HCT116 (cell line): ENCODE data around the gene CROT. TPM values are rescaled to one million over a fixed set of nuclear protein-coding genes. Genes with fewer than 3 reads are reported as not detected.

Experiments
- ATAC-seq: fragments of 200-7000 bp; cut with Tn5 transposase; 2 replicates; pipeline ENCODE4 v1.9.1; 2020; ENCODE audit warnings: mild to moderate bottlenecking, moderate library complexity
- BruUV-seq: library from RNA; stranded (reverse); fragments of 400-500 nt; replicated peaks from 2 replicates; lab custom pipeline; 2021; lab: Mats Ljungman, UMichigan
- CTCF ChIA-PET: fragments of 300-600 bp; sonication (Branson Sonifier 250); formaldehyde crosslinking; loops from one replicate; lab custom pipeline; 2021; ENCODE audit warnings: antibody characterized with exemption; lab: Charles Lee
- POLR2A ChIA-PET: fragments of 300-600, 350-600 bp; sonication (Branson Sonifier 250); formaldehyde crosslinking; loops from one replicate; lab custom pipeline; 2021; ENCODE audit warnings: antibody characterized with exemption; lab: Charles Lee
- RAD21 ChIA-PET, 2 experiments: fragments of 300-600 bp; sonication (Branson Sonifier 250); formaldehyde crosslinking; loops; one replicate each; lab custom pipeline; 2023; ENCODE audit warnings: low total read pairs in 2 of 2; ENCODE audit not compliant: uncharacterized antibody in 2 of 2, unreplicated experiment in 2 of 2, low non-redundant PET in 1 of 2; lab: Charles Lee
- DNase-seq: peaks from one replicate; pipeline ENCODE4 v3.0.0-alpha.2; 2010; ENCODE audit warnings: low read depth, low spot score
- H2AFZ ChIP-seq: fragments of 200-600 bp; shearing (Covaris generic), sonication (generic); 2 replicates; pipeline ENCODE4 v1.6.1; 2017; ENCODE audit warnings: low read depth, mixed run types, mixed read lengths, antibody characterized with exemption, low read length; ENCODE audit not compliant: poor library complexity, severe bottlenecking
- H3K27ac ChIP-seq: 2 replicates; pipeline ENCODE4 v1.5.1; 2012; ENCODE audit warnings: low read depth, low read length
- H3K27me3 ChIP-seq: fragments of 200-600 bp; sonication (generic); 2 replicates; pipeline ENCODE4 v1.6.1; 2016; ENCODE audit warnings: mixed run types, low read length, mixed read lengths; ENCODE audit not compliant: insufficient read depth
- H3K36me3 ChIP-seq, 2 experiments: fragments of 200-500 bp in 1 of 2; fragments of 200-600 bp in 1 of 2; sonication (Bioruptor generic) in 1 of 2; sonication (generic) in 1 of 2; 2 replicates each; pipeline versions ENCODE4 v1.5.1 to v1.6.1; 2014 to 2016; ENCODE audit warnings: low read length in 2 of 2, inconsistent platforms in 1 of 2, mixed read lengths in 1 of 2, mixed run types in 1 of 2; ENCODE audit not compliant: insufficient read depth in 2 of 2, control insufficient read depth in 1 of 2
- H3K4me1 ChIP-seq, 2 experiments: fragments of 200-600 bp in 1 of 2; sonication (generic) in 1 of 2; 2 replicates each; pipeline versions ENCODE4 v1.5.1 to v1.6.1; 2012 to 2017; ENCODE audit warnings: low read length in 2 of 2, inconsistent platforms in 1 of 2, mild to moderate bottlenecking in 1 of 2, mixed read lengths in 1 of 2, mixed run types in 1 of 2, moderate library complexity in 1 of 2; ENCODE audit not compliant: insufficient read depth in 2 of 2, control insufficient read depth in 1 of 2
- H3K4me2 ChIP-seq: fragments of 200-600 bp; sonication (generic); 2 replicates; pipeline ENCODE4 v1.6.1; 2017; ENCODE audit warnings: mixed run types, low read length, mixed read lengths
- H3K4me3 ChIP-seq, 2 experiments: fragments of 200-600 bp in 1 of 2; sonication (generic) in 1 of 2; replicated peaks in 1 of 2; 2 replicates each; pipeline ENCODE4 v1.5.1; 2011 to 2016; ENCODE audit warnings: low read length in 2 of 2, control low read depth in 1 of 2, low read depth in 1 of 2, mild to moderate bottlenecking in 1 of 2, mixed read lengths in 1 of 2, mixed run types in 1 of 2
- H3K79me2 ChIP-seq: fragments of 200-600 bp; sonication (generic); 2 replicates; pipeline ENCODE4 v1.6.1; 2017; ENCODE audit warnings: mild to moderate bottlenecking, mixed run types, low read length, moderate library complexity, mixed read lengths; ENCODE audit not compliant: insufficient read depth
- H3K9ac ChIP-seq: fragments of 200-600 bp; sonication (generic); 2 replicates; pipeline ENCODE4 v1.6.1; 2016; ENCODE audit warnings: low read length, mixed read lengths
- H3K9me2 ChIP-seq: fragments of 200-600 bp; sonication (generic), shearing (Covaris generic); 2 replicates; pipeline ENCODE4 v1.6.1; 2017; ENCODE audit warnings: mixed run types, mild to moderate bottlenecking, moderate library complexity; ENCODE audit not compliant: insufficient read depth
- H3K9me3 ChIP-seq, 2 experiments: fragments of 200-500 bp in 1 of 2; fragments of 200-600 bp in 1 of 2; sonication (Bioruptor generic) in 1 of 2; sonication (generic) in 1 of 2; 2 replicates each; pipeline ENCODE4 v1.6.1; 2014 to 2017; ENCODE audit warnings: low read length in 2 of 2, mixed read lengths in 2 of 2, inconsistent platforms in 1 of 2, low read depth in 1 of 2, mild to moderate bottlenecking in 1 of 2, mixed run types in 1 of 2, moderate library complexity in 1 of 2; ENCODE audit not compliant: control insufficient read depth in 1 of 2, insufficient read depth in 1 of 2
- H4K20me1 ChIP-seq: fragments of 200-600 bp; sonication (generic), shearing (Covaris generic); 2 replicates; pipeline ENCODE4 v1.6.1; 2017; ENCODE audit warnings: mixed run types, mild to moderate bottlenecking, moderate library complexity; ENCODE audit not compliant: insufficient read depth
- CBX3 ChIP-seq: IDR thresholded peaks from 2 replicates; pipeline ENCODE4 v1.6.1; 2012; ENCODE audit warnings: low read depth
- CEBPB ChIP-seq: IDR thresholded peaks from 2 replicates; pipeline ENCODE4 v1.6.1; 2012; ENCODE audit warnings: low read depth
- EGR1 ChIP-seq: IDR thresholded peaks from 2 replicates; pipeline ENCODE4 v1.6.1; 2012; ENCODE audit warnings: low read depth
- ELF1 ChIP-seq: IDR thresholded peaks from 2 replicates; pipeline ENCODE4 v1.6.1; 2012; ENCODE audit warnings: low read depth, borderline replicate concordance
- EZH2 ChIP-seq: fragments of 200-600 bp; sonication (generic); IDR thresholded peaks from 2 replicates; pipeline ENCODE4 v1.6.1; 2017; ENCODE audit warnings: antibody characterized with exemption, mixed run types
- POLR2A ChIP-seq: IDR thresholded peaks from 2 replicates; pipeline ENCODE4 v1.7.0; 2011; ENCODE audit warnings: borderline replicate concordance; ENCODE audit not compliant: insufficient read depth, insufficient read length; ENCODE audit errors: extremely low read depth
- POLR2AphosphoS5 ChIP-seq: IDR thresholded peaks from 2 replicates; pipeline ENCODE4 v1.6.1; 2011; ENCODE audit warnings: mild to moderate bottlenecking, low read depth, low read length, moderate library complexity
- REST ChIP-seq: IDR thresholded peaks from 2 replicates; pipeline ENCODE4 v1.6.1; 2012; ENCODE audit warnings: low read depth
- SP1 ChIP-seq: IDR thresholded peaks from 2 replicates; pipeline ENCODE4 v1.6.1; 2012; ENCODE audit warnings: low read depth
- SRF ChIP-seq: IDR thresholded peaks from 2 replicates; pipeline ENCODE4 v1.6.1; 2012; ENCODE audit warnings: low read depth
- TCF7L2 ChIP-seq: IDR thresholded peaks from 2 replicates; pipeline ENCODE4 v1.7.0; 2011; ENCODE audit warnings: borderline replicate concordance, inconsistent platforms; ENCODE audit not compliant: insufficient read depth, insufficient read length; ENCODE audit errors: extremely low read depth
- intact Hi-C: fragments of 100-400 bp; cut with micrococcal nuclease; formaldehyde crosslinking; loops from 2 replicates; pipeline ENCODE4 v1.10.0; 2022
- total RNA-seq: library from RNA; stranded (reverse); gene quantifications from one replicate; pipeline ENCODE4 v1.2.1, GENCODE V29; 2021; ENCODE audit not compliant: unreplicated experiment

The CROT gene
- total RNA-seq, 1 experiment from 2014 or later, result 0.07 TPM

GRCh38 chr7:87391020-87391701 lies 45.7 kb downstream of the CROT start:
- TF ChIP-seq TCF7L2, result no peak
- Histone ChIP-seq H3K36me3 (no peaks in the 10 kb centered on the region), H3K27ac (no peak overlapping the region), H3K9me2 (no peaks in the 10 kb centered on the region), H3K79me2 (no peaks in the 10 kb centered on the region), H3K4me1 (no peaks in the 10 kb centered on the region), H2AFZ (no peak overlapping the region), H4K20me1 (no peaks in the 10 kb centered on the region), H3K9ac (no peak overlapping the region), H3K4me3 (no peak overlapping the region), H3K4me2 (no peak overlapping the region), H3K9me3 (no peaks in the 10 kb centered on the region), H3K27me3 (no peaks in the 10 kb centered on the region)
- DNase-seq, result no peak
- ChIA-PET POLR2A (no interaction called here), RAD21 (no interaction called here), CTCF (no interaction called here)
- BruUV-seq, result no TSS peak
- no peak for ATAC-seq
- intact Hi-C loops, result no loop called here

- CTCF ChIA-PET, result no interaction called here
- H3K9me3 ChIP-seq, result no peaks in the 10 kb centered on the region
Observed at GRCh38 chr7:87395442-87396020, 50.1 kb downstream of the CROT start.

More at GRCh38 chr7:87395442-87396020, 50.1 kb downstream of the CROT start:
- H3K79me2 ChIP-seq, result no peaks in the 10 kb centered on the region
- no peaks in the 10 kb centered on the region for H4K20me1 ChIP-seq
- TF ChIP-seq SP1, result no peak
- TF ChIP-seq CBX3, result no peak
- no peak for TF ChIP-seq EZH2
- TF ChIP-seq TCF7L2, result no peak
- no peak for TF ChIP-seq POLR2AphosphoS5
- TF ChIP-seq POLR2A, result no peak
- TF ChIP-seq REST, result no peak
- TF ChIP-seq EGR1, result no peak
- TF ChIP-seq ELF1, result no peak
- no peak for TF ChIP-seq CEBPB
- TF ChIP-seq SRF, result no peak
- TF ChIP-seq, all 23 proteins: peak for 0
- H3K9me2 ChIP-seq, result no peaks in the 10 kb centered on the region
- intact Hi-C loops, result no loop called here
- POLR2A ChIA-PET, result no interaction called here
- H3K4me3 ChIP-seq, result no peak overlapping the region
- no peak for ATAC-seq
- H3K27me3 ChIP-seq, result no peaks in the 10 kb centered on the region
- no TSS peak for BruUV-seq
- H3K9ac ChIP-seq, result no peak overlapping the region
- no peak overlapping the region for H2AFZ ChIP-seq
- no peak overlapping the region for H3K27ac ChIP-seq
- H3K4me2 ChIP-seq, result no peak overlapping the region
- DNase-seq, result no peak
- RAD21 ChIA-PET, result no interaction called here
- no peaks in the 10 kb centered on the region for H3K36me3 ChIP-seq
- no peaks in the 10 kb centered on the region for H3K4me1 ChIP-seq
